GM21381 (cell line): Measurements from ENCODE around the gene GNS.
"Not testable (repeated sequence)": the region's sequence is repeated elsewhere in the genome, so short reads cannot be mapped to it uniquely, and the experiment has no call there.

Source experiments
- ATAC-seq: cut with Tn5 transposase; IDR thresholded peaks from one replicate; pipeline ENCODE4 v1.9.1; 2021; ENCODE audit warnings: mild to moderate bottlenecking, moderate library complexity; ENCODE audit not compliant: unreplicated experiment

The GNS gene

GRCh38 chr12:64780132-64780530, 20.9 kb upstream of the GNS start:
- no peak for ATAC-seq

- ATAC-seq: no peak
Measured at GRCh38 chr12:64779354-64779974, 20.3 kb upstream of the GNS start.

- ATAC-seq: not testable (repeated sequence)
Measured at GRCh38 chr12:64775147-64775736, 16.0 kb upstream of the GNS start.

- ATAC-seq: no peak
Measured at GRCh38 chr12:64773386-64773785, 14.2 kb upstream of the GNS start.

GRCh38 chr12:64767495-64767894, 8.3 kb upstream of the GNS start:
- ATAC-seq: no peak

- ATAC-seq: no peak
Measured at GRCh38 chr12:64760808-64761573, 1.8 kb upstream of the GNS start.

GRCh38 chr12:64757771-64758170, 1.4 kb downstream of the GNS start:
- ATAC-seq: no peak

- ATAC-seq: peak; percentile 37
Measured at GRCh38 chr12:64756376-64756775, 2.8 kb downstream of the GNS start.

GRCh38 chr12:64753427-64753826, 5.8 kb downstream of the GNS start:
- no peak for ATAC-seq

GRCh38 chr12:64752833-64753238, 6.4 kb downstream of the GNS start:
- no peak for ATAC-seq

GRCh38 chr12:64752032-64752431, 7.2 kb downstream of the GNS start:
- no peak for ATAC-seq

- no peak for ATAC-seq
Measured at GRCh38 chr12:64749461-64750200, 9.6 kb downstream of the GNS start.

- ATAC-seq: no peak
Measured at GRCh38 chr12:64747695-64748094, 11.5 kb downstream of the GNS start.

- ATAC-seq: no peak
Measured at GRCh38 chr12:64746663-64747062, 12.5 kb downstream of the GNS start.

GRCh38 chr12:64745980-64746379, 13.2 kb downstream of the GNS start:
- ATAC-seq: no peak

- ATAC-seq: no peak
Measured at GRCh38 chr12:64745259-64745807, 13.9 kb downstream of the GNS start.

GRCh38 chr12:64744422-64745258, 14.6 kb downstream of the GNS start:
- no peak for ATAC-seq

- ATAC-seq: no peak
Measured at GRCh38 chr12:64743206-64743605, 16.0 kb downstream of the GNS start.

- no peak for ATAC-seq
Measured at GRCh38 chr12:64742416-64742815, 16.8 kb downstream of the GNS start.

- no peak for ATAC-seq
Measured at GRCh38 chr12:64740646-64741045, 18.6 kb downstream of the GNS start.
